HepG2 (cell line): ENCODE measurements around the gene RPL36AL. TPM values are rescaled to one million over a fixed set of nuclear protein-coding genes. Genes with fewer than 3 reads are reported as not detected.
A peak's percentile ranks its signal among the peaks of the same experiment; 100 is the strongest.

ENCODE experiments used
- GTF3A ChIP-seq: sonication (generic); formaldehyde crosslinking; conservative IDR thresholded peaks from 2 replicates; pipeline ENCODE4 v1.4.0; 2020; ENCODE audit warnings: mild to moderate bottlenecking, missing genetic modification reagents
- KDM5B ChIP-seq: sonication (generic); formaldehyde crosslinking; IDR thresholded peaks from 2 replicates; pipeline ENCODE4 v1.4.0; 2020; ENCODE audit warnings: missing genetic modification reagents, mild to moderate bottlenecking, borderline replicate concordance
- NFKBIZ ChIP-seq: IDR thresholded peaks from 2 replicates; pipeline ENCODE4 v1.6.1; 2018; ENCODE audit warnings: missing genetic modification reagents, missing compliant biosample characterization
- PHF20 ChIP-seq: sonication (generic); formaldehyde crosslinking; IDR thresholded peaks from 2 replicates; pipeline ENCODE4 v1.5.0; 2020; ENCODE audit warnings: mild to moderate bottlenecking, missing genetic modification reagents
- ZNF383 ChIP-seq: sonication (generic); formaldehyde crosslinking; IDR thresholded peaks from 2 replicates; pipeline ENCODE4 v1.4.0; 2020; ENCODE audit warnings: missing genetic modification reagents, mild to moderate bottlenecking, borderline replicate concordance
- ZNF546 ChIP-seq: sonication (generic); formaldehyde crosslinking; conservative IDR thresholded peaks from 2 replicates; pipeline ENCODE4 v1.8.1; 2023; ENCODE audit warnings: mild to moderate bottlenecking, missing genetic modification reagents
- ZNF615 ChIP-seq: sonication (generic); formaldehyde crosslinking; IDR thresholded peaks from 2 replicates; pipeline ENCODE4 v1.5.0; 2020; ENCODE audit warnings: mild to moderate bottlenecking, missing genetic modification reagents, borderline replicate concordance
- ZNF629 ChIP-seq: sonication (generic); formaldehyde crosslinking; conservative IDR thresholded peaks from 2 replicates; pipeline ENCODE4 v1.5.0; 2020; ENCODE audit warnings: missing genetic modification reagents
- ZNF768 ChIP-seq: sonication (generic); formaldehyde crosslinking; IDR thresholded peaks from 2 replicates; pipeline ENCODE4 v1.4.0; 2020; ENCODE audit warnings: missing genetic modification reagents
- ZNF83 ChIP-seq: sonication (generic); formaldehyde crosslinking; IDR thresholded peaks from 2 replicates; pipeline ENCODE4 v1.4.0; 2020; ENCODE audit warnings: missing genetic modification reagents, mild to moderate bottlenecking, borderline replicate concordance
- polyA plus RNA-seq, 8 experiments: library from polyadenylated mRNA; depleted of rRNA in 3 of 8; stranded (reverse) in 7 of 8; unstranded in 1 of 8; fragments of >200 nt; fragmentation: Illumina TruSeq in 4 of 8; extraction: Trizol in 4 of 8; gene quantifications; 2 replicates each; pipeline versions ENCODE4 v1.2.1 to v1.2.3, GENCODE V29; 2011 to 2016; ENCODE audit warnings: low read depth in 4 of 8, missing spikeins in 1 of 8, mixed read lengths in 1 of 8; ENCODE audit not compliant: insufficient read depth in 1 of 8
- total RNA-seq, 5 experiments: library from RNA; depleted of rRNA; stranded (reverse); fragments of >200 nt; fragmentation: Illumina TruSeq; extraction: Trizol; gene quantifications; 2 replicates each; pipeline ENCODE4 v1.2.3, GENCODE V29; 2016; ENCODE audit warnings: low read depth in 1 of 5
- TF ChIP-seq, protein P1 (sequence below): sonication (generic); formaldehyde crosslinking; IDR thresholded peaks from 2 replicates; pipeline ENCODE4 v1.8.1; 2023; ENCODE audit warnings: mild to moderate bottlenecking, missing genetic modification reagents
- TF ChIP-seq, protein P2 (sequence below): sonication (generic); formaldehyde crosslinking; IDR thresholded peaks from 2 replicates; pipeline ENCODE4 v1.4.0; 2020; ENCODE audit warnings: missing genetic modification reagents
- TF ChIP-seq, protein P3 (sequence below): sonication (generic); formaldehyde crosslinking; IDR thresholded peaks from 2 replicates; pipeline ENCODE4 v1.4.0; 2020; ENCODE audit warnings: missing genetic modification reagents, borderline replicate concordance
- TF ChIP-seq, protein P4 (sequence below): sonication (generic); formaldehyde crosslinking; IDR thresholded peaks from 2 replicates; pipeline ENCODE4 v1.4.0; 2020; ENCODE audit warnings: missing genetic modification reagents
- TF ChIP-seq, protein P5 (sequence below): sonication (generic); formaldehyde crosslinking; IDR thresholded peaks from 2 replicates; pipeline ENCODE4 v1.5.0; 2020; ENCODE audit warnings: mild to moderate bottlenecking, missing genetic modification reagents, moderate library complexity
- TF ChIP-seq, protein P6 (sequence below): sonication (generic); formaldehyde crosslinking; IDR thresholded peaks from 2 replicates; pipeline ENCODE4 v1.8.1; 2023; ENCODE audit warnings: mild to moderate bottlenecking, inconsistent platforms, moderate library complexity, missing genetic modification reagents, borderline replicate concordance

Gene RPL36AL
- total and polyA plus RNA-seq, 2 of the 13 experiments (the other 11 are each of a cell fraction or from before 2014, with no cell fraction given): 90.0 to 294 TPM

DNA sequence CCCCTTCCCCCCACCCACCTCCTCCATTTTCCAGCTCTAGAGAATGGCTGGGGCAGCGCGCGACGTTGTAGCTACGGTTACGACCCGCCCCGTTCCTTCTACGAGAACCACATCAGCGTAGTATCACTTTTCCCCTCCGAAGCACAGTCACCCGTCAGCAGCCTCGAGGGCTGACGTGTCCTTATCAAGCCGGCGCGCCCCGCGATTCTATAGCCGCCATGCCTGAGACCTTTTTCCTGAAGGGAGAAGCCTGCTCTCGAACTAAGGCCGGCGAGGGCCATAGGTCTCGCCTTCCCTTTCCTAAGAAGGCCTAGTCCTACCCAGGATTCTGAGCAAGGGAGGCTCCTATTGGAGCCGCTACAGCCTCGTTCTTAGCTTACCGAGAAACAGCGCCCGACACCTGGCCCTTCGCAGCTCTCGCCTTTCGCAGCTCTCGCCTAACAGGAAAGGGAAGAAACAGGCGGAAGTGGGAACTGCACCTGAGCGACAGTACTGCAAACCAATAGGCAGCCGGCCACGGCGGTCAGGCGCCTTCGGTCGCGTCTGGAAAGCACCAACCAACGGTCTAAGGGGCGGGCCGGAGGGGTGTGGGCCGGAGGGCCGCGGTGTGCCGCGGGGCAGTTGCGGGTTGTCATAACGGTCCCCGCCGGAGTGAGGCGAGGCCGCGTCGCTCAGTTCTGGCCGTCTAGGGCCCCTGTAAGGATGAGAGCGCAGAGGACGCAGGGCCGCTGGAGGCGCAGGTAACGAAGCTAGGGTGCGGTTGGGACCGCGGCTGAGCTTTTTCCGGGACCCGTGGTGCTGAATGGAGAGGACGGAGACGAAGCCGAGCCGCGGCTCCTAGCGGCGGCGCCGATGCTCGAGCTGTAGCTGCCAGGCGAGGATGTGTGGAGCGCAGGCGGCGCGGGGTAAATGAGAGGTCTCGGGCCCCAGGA is at the start of gene RPL36AL, which contains the start of gene MGAT2 (continued):
- TF ChIP-seq, protein P1, sequence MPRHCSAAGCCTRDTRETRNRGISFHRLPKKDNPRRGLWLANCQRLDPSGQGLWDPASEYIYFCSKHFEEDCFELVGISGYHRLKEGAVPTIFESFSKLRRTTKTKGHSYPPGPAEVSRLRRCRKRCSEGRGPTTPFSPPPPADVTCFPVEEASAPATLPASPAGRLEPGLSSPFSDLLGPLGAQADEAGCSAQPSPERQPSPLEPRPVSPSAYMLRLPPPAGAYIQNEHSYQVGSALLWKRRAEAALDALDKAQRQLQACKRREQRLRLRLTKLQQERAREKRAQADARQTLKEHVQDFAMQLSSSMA (CRISPR knock-in tag): no peak
- TF ChIP-seq PHF20: peak; percentile 71
- no peak for TF ChIP-seq ZNF615 (CRISPR knock-in tag)
- TF ChIP-seq KDM5B (CRISPR knock-in tag): 0 out of 2 replicates have a peak, but pooled peaks have one; percentile 79
- no peak for TF ChIP-seq ZNF383 (CRISPR knock-in tag)
- TF ChIP-seq, protein P2, sequence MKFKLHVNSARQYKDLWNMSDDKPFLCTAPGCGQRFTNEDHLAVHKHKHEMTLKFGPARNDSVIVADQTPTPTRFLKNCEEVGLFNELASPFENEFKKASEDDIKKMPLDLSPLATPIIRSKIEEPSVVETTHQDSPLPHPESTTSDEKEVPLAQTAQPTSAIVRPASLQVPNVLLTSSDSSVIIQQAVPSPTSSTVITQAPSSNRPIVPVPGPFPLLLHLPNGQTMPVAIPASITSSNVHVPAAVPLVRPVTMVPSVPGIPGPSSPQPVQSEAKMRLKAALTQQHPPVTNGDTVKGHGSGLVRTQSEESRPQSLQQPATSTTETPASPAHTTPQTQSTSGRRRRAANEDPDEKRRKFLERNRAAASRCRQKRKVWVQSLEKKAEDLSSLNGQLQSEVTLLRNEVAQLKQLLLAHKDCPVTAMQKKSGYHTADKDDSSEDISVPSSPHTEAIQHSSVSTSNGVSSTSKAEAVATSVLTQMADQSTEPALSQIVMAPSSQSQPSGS (CRISPR knock-in tag): no peak
- TF ChIP-seq ZNF629 (CRISPR knock-in tag): no peak
- TF ChIP-seq, protein P3, sequence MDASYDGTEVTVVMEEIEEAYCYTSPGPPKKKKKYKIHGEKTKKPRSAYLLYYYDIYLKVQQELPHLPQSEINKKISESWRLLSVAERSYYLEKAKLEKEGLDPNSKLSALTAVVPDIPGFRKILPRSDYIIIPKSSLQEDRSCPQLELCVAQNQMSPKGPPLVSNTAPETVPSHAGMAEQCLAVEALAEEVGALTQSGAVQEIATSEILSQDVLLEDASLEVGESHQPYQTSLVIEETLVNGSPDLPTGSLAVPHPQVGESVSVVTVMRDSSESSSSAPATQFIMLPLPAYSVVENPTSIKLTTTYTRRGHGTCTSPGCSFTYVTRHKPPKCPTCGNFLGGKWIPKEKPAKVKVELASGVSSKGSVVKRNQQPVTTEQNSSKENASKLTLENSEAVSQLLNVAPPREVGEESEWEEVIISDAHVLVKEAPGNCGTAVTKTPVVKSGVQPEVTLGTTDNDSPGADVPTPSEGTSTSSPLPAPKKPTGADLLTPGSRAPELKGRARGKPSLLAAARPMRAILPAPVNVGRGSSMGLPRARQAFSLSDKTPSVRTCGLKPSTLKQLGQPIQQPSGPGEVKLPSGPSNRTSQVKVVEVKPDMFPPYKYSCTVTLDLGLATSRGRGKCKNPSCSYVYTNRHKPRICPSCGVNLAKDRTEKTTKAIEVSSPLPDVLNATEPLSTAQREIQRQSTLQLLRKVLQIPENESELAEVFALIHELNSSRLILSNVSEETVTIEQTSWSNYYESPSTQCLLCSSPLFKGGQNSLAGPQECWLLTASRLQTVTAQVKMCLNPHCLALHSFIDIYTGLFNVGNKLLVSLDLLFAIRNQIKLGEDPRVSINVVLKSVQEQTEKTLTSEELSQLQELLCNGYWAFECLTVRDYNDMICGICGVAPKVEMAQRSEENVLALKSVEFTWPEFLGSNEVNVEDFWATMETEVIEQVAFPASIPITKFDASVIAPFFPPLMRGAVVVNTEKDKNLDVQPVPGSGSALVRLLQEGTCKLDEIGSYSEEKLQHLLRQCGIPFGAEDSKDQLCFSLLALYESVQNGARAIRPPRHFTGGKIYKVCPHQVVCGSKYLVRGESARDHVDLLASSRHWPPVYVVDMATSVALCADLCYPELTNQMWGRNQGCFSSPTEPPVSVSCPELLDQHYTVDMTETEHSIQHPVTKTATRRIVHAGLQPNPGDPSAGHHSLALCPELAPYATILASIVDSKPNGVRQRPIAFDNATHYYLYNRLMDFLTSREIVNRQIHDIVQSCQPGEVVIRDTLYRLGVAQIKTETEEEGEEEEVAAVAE (CRISPR knock-in tag): peak; percentile 67; the same call in 1 of the 2 replicates
- TF ChIP-seq ZNF546 (CRISPR knock-in tag): peak; percentile 69; the same call in 1 of the 2 replicates
- TF ChIP-seq ZNF768 (CRISPR knock-in tag): peak; percentile 31
- TF ChIP-seq, protein P4, sequence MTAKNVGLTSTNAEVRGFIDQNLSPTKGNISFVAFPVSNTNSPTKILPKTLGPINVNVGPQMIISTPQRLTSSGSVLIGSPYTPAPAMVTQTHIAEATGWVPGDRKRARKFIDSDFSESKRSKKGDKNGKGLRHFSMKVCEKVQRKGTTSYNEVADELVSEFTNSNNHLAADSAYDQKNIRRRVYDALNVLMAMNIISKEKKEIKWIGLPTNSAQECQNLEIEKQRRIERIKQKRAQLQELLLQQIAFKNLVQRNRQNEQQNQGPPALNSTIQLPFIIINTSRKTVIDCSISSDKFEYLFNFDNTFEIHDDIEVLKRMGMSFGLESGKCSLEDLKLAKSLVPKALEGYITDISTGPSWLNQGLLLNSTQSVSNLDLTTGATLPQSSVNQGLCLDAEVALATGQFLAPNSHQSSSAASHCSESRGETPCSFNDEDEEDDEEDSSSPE (CRISPR knock-in tag): peak; percentile 42
- TF ChIP-seq, protein P5, sequence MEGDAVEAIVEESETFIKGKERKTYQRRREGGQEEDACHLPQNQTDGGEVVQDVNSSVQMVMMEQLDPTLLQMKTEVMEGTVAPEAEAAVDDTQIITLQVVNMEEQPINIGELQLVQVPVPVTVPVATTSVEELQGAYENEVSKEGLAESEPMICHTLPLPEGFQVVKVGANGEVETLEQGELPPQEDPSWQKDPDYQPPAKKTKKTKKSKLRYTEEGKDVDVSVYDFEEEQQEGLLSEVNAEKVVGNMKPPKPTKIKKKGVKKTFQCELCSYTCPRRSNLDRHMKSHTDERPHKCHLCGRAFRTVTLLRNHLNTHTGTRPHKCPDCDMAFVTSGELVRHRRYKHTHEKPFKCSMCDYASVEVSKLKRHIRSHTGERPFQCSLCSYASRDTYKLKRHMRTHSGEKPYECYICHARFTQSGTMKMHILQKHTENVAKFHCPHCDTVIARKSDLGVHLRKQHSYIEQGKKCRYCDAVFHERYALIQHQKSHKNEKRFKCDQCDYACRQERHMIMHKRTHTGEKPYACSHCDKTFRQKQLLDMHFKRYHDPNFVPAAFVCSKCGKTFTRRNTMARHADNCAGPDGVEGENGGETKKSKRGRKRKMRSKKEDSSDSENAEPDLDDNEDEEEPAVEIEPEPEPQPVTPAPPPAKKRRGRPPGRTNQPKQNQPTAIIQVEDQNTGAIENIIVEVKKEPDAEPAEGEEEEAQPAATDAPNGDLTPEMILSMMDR: peak; percentile 46
- TF ChIP-seq NFKBIZ (CRISPR knock-in tag): peak; percentile 32; the same call in 1 of the 2 replicates
- no peak for TF ChIP-seq GTF3A (CRISPR knock-in tag)
- TF ChIP-seq, protein P6, sequence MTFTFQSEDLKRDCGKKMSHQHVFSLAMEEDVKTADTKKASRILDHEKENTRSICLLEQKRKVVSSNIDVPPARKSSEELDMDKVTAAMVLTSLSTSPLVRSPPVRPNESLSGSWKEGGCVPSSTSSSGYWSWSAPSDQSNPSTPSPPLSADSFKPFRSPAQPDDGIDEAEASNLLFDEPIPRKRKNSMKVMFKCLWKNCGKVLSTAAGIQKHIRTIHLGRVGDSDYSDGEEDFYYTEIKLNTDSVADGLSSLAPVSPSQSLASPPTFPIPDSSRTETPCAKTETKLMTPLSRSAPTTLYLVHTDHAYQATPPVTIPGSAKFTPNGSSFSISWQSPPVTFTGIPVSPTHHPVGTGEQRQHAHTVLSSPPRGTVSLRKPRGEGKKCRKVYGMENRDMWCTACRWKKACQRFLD (CRISPR knock-in tag): 0 out of 2 replicates have a peak, but pooled peaks have one; percentile 20
- peak; percentile 70; the same call in 1 of the 2 replicates for TF ChIP-seq ZNF83 (CRISPR knock-in tag)
